ENCODE data around the gene ZMIZ1.

- no peak for TF ChIP-seq CTCF (IDR thresholded peaks at IDR 0.05)
- TF ChIP-seq POLR2A (IDR thresholded peaks at IDR 0.05) = no peak
- no peak for TF ChIP-seq EP300 (IDR thresholded peaks at IDR 0.05)
- peak in 1 of 2 donors; percentile 10 for TF ChIP-seq POLR2AphosphoS5 (IDR thresholded peaks at IDR 0.05)
Measured at GRCh38 chr10:79238158-79238520, 169.4 kb downstream of the ZMIZ1 start.
